Suprapubic skin (tissue), 4 donors: Measurements from ENCODE around the gene ABHD4.

ENCODE experiments used
- CTCF ChIP-seq, 2 donors: fragments of 200-600 bp in 1 of 2; fragments of 450-650 bp in 1 of 2; sonication (generic) in 1 of 2; IDR thresholded peaks; one replicate each; pipeline ENCODE4 v1.5.1; 2016 to 2019; ENCODE audit warnings: antibody characterized with exemption in 2 of 2, mild to moderate bottlenecking in 1 of 2, moderate library complexity in 1 of 2
- EP300 ChIP-seq: sonication (generic); formaldehyde crosslinking; IDR thresholded peaks from one replicate; pipeline ENCODE4 v1.6.1; 2017; ENCODE audit warnings: antibody characterized with exemption
- POLR2A ChIP-seq, 2 donors: fragments of 450-650 bp; IDR thresholded peaks; one replicate each; pipeline ENCODE4 v1.6.1; 2017; ENCODE audit warnings: antibody characterized with exemption in 2 of 2, mild to moderate bottlenecking in 2 of 2, moderate library complexity in 2 of 2
- POLR2AphosphoS5 ChIP-seq, 3 donors: sonication (generic); formaldehyde crosslinking; IDR thresholded peaks; one replicate each; pipeline ENCODE4 v1.6.1; 2017; ENCODE audit warnings: antibody characterized with exemption in 3 of 3

GRCh38 chr14:22557846-22558220 lies 40.3 kb upstream of the ABHD4 start:
- TF ChIP-seq CTCF (IDR thresholded peaks at IDR 0.05) (no peak), EP300 (no peak), POLR2A (IDR thresholded peaks at IDR 0.05) (no peak), POLR2AphosphoS5 (IDR thresholded peaks at IDR 0.05) (no peak)
